HCT116 (cell line): ENCODE data around the gene DNHD1. TPM values are rescaled to one million over a fixed set of nuclear protein-coding genes. Genes with fewer than 3 reads are reported as not detected.

Experiments used
- ATAC-seq: fragments of 200-7000 bp; cut with Tn5 transposase; 2 replicates; pipeline ENCODE4 v1.9.1; 2020; ENCODE audit warnings: mild to moderate bottlenecking, moderate library complexity
- BruUV-seq: library from RNA; stranded (reverse); fragments of 400-500 nt; replicated peaks from 2 replicates; lab custom pipeline; 2021; lab: Mats Ljungman, UMichigan
- CTCF ChIA-PET: fragments of 300-600 bp; sonication (Branson Sonifier 250); formaldehyde crosslinking; loops from one replicate; lab custom pipeline; 2021; ENCODE audit warnings: antibody characterized with exemption; lab: Charles Lee
- POLR2A ChIA-PET: fragments of 300-600, 350-600 bp; sonication (Branson Sonifier 250); formaldehyde crosslinking; loops from one replicate; lab custom pipeline; 2021; ENCODE audit warnings: antibody characterized with exemption; lab: Charles Lee
- RAD21 ChIA-PET, 2 experiments: fragments of 300-600 bp; sonication (Branson Sonifier 250); formaldehyde crosslinking; loops; one replicate each; lab custom pipeline; 2023; ENCODE audit warnings: low total read pairs in 2 of 2; ENCODE audit not compliant: uncharacterized antibody in 2 of 2, unreplicated experiment in 2 of 2, low non-redundant PET in 1 of 2; lab: Charles Lee
- DNase-seq: peaks from one replicate; pipeline ENCODE4 v3.0.0-alpha.2; 2010; ENCODE audit warnings: low read depth, low spot score
- H2AFZ ChIP-seq: fragments of 200-600 bp; shearing (Covaris generic), sonication (generic); 2 replicates; pipeline ENCODE4 v1.6.1; 2017; ENCODE audit warnings: low read depth, mixed run types, mixed read lengths, antibody characterized with exemption, low read length; ENCODE audit not compliant: poor library complexity, severe bottlenecking
- H3K27ac ChIP-seq: 2 replicates; pipeline ENCODE4 v1.5.1; 2012; ENCODE audit warnings: low read depth, low read length
- H3K27me3 ChIP-seq: fragments of 200-600 bp; sonication (generic); 2 replicates; pipeline ENCODE4 v1.6.1; 2016; ENCODE audit warnings: mixed run types, low read length, mixed read lengths; ENCODE audit not compliant: insufficient read depth
- H3K36me3 ChIP-seq, 2 experiments: fragments of 200-500 bp in 1 of 2; fragments of 200-600 bp in 1 of 2; sonication (Bioruptor generic) in 1 of 2; sonication (generic) in 1 of 2; 2 replicates each; pipeline versions ENCODE4 v1.5.1 to v1.6.1; 2014 to 2016; ENCODE audit warnings: low read length in 2 of 2, inconsistent platforms in 1 of 2, mixed read lengths in 1 of 2, mixed run types in 1 of 2; ENCODE audit not compliant: insufficient read depth in 2 of 2, control insufficient read depth in 1 of 2
- H3K4me1 ChIP-seq, 2 experiments: fragments of 200-600 bp in 1 of 2; sonication (generic) in 1 of 2; 2 replicates each; pipeline versions ENCODE4 v1.5.1 to v1.6.1; 2012 to 2017; ENCODE audit warnings: low read length in 2 of 2, inconsistent platforms in 1 of 2, mild to moderate bottlenecking in 1 of 2, mixed read lengths in 1 of 2, mixed run types in 1 of 2, moderate library complexity in 1 of 2; ENCODE audit not compliant: insufficient read depth in 2 of 2, control insufficient read depth in 1 of 2
- H3K4me2 ChIP-seq: fragments of 200-600 bp; sonication (generic); 2 replicates; pipeline ENCODE4 v1.6.1; 2017; ENCODE audit warnings: mixed run types, low read length, mixed read lengths
- H3K4me3 ChIP-seq, 2 experiments: fragments of 200-600 bp in 1 of 2; sonication (generic) in 1 of 2; replicated peaks in 1 of 2; 2 replicates each; pipeline ENCODE4 v1.5.1; 2011 to 2016; ENCODE audit warnings: low read length in 2 of 2, control low read depth in 1 of 2, low read depth in 1 of 2, mild to moderate bottlenecking in 1 of 2, mixed read lengths in 1 of 2, mixed run types in 1 of 2
- H3K79me2 ChIP-seq: fragments of 200-600 bp; sonication (generic); 2 replicates; pipeline ENCODE4 v1.6.1; 2017; ENCODE audit warnings: mild to moderate bottlenecking, mixed run types, low read length, moderate library complexity, mixed read lengths; ENCODE audit not compliant: insufficient read depth
- H3K9ac ChIP-seq: fragments of 200-600 bp; sonication (generic); 2 replicates; pipeline ENCODE4 v1.6.1; 2016; ENCODE audit warnings: low read length, mixed read lengths
- H3K9me2 ChIP-seq: fragments of 200-600 bp; sonication (generic), shearing (Covaris generic); 2 replicates; pipeline ENCODE4 v1.6.1; 2017; ENCODE audit warnings: mixed run types, mild to moderate bottlenecking, moderate library complexity; ENCODE audit not compliant: insufficient read depth
- H3K9me3 ChIP-seq, 2 experiments: fragments of 200-500 bp in 1 of 2; fragments of 200-600 bp in 1 of 2; sonication (Bioruptor generic) in 1 of 2; sonication (generic) in 1 of 2; 2 replicates each; pipeline ENCODE4 v1.6.1; 2014 to 2017; ENCODE audit warnings: low read length in 2 of 2, mixed read lengths in 2 of 2, inconsistent platforms in 1 of 2, low read depth in 1 of 2, mild to moderate bottlenecking in 1 of 2, mixed run types in 1 of 2, moderate library complexity in 1 of 2; ENCODE audit not compliant: control insufficient read depth in 1 of 2, insufficient read depth in 1 of 2
- H4K20me1 ChIP-seq: fragments of 200-600 bp; sonication (generic), shearing (Covaris generic); 2 replicates; pipeline ENCODE4 v1.6.1; 2017; ENCODE audit warnings: mixed run types, mild to moderate bottlenecking, moderate library complexity; ENCODE audit not compliant: insufficient read depth
- CBX3 ChIP-seq: IDR thresholded peaks from 2 replicates; pipeline ENCODE4 v1.6.1; 2012; ENCODE audit warnings: low read depth
- CEBPB ChIP-seq: IDR thresholded peaks from 2 replicates; pipeline ENCODE4 v1.6.1; 2012; ENCODE audit warnings: low read depth
- POLR2A ChIP-seq: IDR thresholded peaks from 2 replicates; pipeline ENCODE4 v1.7.0; 2011; ENCODE audit warnings: borderline replicate concordance; ENCODE audit not compliant: insufficient read depth, insufficient read length; ENCODE audit errors: extremely low read depth
- REST ChIP-seq: IDR thresholded peaks from 2 replicates; pipeline ENCODE4 v1.6.1; 2012; ENCODE audit warnings: low read depth
- SRF ChIP-seq: IDR thresholded peaks from 2 replicates; pipeline ENCODE4 v1.6.1; 2012; ENCODE audit warnings: low read depth
- intact Hi-C: fragments of 100-400 bp; cut with micrococcal nuclease; formaldehyde crosslinking; loops from 2 replicates; pipeline ENCODE4 v1.10.0; 2022
- total RNA-seq: library from RNA; stranded (reverse); gene quantifications from one replicate; pipeline ENCODE4 v1.2.1, GENCODE V29; 2021; ENCODE audit not compliant: unreplicated experiment
- TF ChIP-seq, protein P1 (sequence below): IDR thresholded peaks from 2 replicates; pipeline ENCODE4 v1.6.1; 2012

DNHD1 gene
- total RNA-seq, 1 experiment from 2014 or later: 8.0 TPM

DNA sequence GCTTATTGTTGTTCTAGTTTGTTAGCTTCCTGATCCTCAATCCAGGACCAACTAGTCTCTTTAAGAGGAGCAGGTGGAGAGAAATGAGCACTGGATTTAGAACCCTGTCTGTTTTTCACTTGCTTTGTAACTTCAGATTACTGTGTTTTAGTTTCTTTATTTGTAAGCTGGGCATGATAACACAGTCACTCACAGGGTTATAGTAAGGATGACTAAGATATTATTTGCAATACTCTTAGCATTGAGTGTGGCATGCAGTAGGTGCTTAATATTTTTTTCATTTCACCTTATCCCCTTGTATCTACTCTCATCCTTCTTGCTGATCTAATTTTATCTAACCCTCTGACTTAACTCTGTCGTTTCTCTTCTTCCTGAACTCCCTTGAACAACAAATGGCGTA, 33.8 kb downstream of the DNHD1 start:
- Histone ChIP-seq H4K20me1 (no peaks in the 10 kb centered on the region), H3K9me2 (no peaks in the 10 kb centered on the region), H3K4me1 (no peaks in the 10 kb centered on the region), H3K4me3 (no peak overlapping the region), H3K9ac (no peak overlapping the region), H3K36me3 (no peaks in the 10 kb centered on the region), H3K9me3 (no peaks in the 10 kb centered on the region), H3K27ac (no peak overlapping the region), H3K79me2 (no peaks in the 10 kb centered on the region), H2AFZ (no peak overlapping the region), H3K4me2 (no peak overlapping the region), H3K27me3 (no peaks in the 10 kb centered on the region)
- ATAC-seq: no peak
- RAD21 ChIA-PET: interaction anchor here in 1 of 2 experiments (0.7 to 1.6 kb wide), 4 partner anchors 137 to 295 kb away, joined by 3 to 7 read pairs (median 6); partner anchors contain the start of gene MRPL17
- CTCF ChIA-PET: interaction anchor here (0.6 to 2.2 kb wide), 28 partner anchors 8 to 1460 kb away, joined by 3 to 17 read pairs (median 3); partner anchors contain the start of genes MRPL17, TAF10 and TPP1
- intact Hi-C loops: loop anchor here (1.0 to 5.0 kb wide), 3 partner anchors 71 to 175 kb away; partner anchors contain the start of genes ILK, MRPL17 and RRP8
- TF ChIP-seq CEBPB (no peak), CBX3 (no peak), REST (no peak), SRF (no peak), POLR2A (no peak)
- TF ChIP-seq, protein P1, sequence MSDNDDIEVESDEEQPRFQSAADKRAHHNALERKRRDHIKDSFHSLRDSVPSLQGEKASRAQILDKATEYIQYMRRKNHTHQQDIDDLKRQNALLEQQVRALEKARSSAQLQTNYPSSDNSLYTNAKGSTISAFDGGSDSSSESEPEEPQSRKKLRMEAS: no peak
- POLR2A ChIA-PET: no interaction called here
- no TSS peak for BruUV-seq
- no peak for DNase-seq
